Caki2 (cell line): Measurements from ENCODE around the gene TMEM52B. TPM values are rescaled to one million over a fixed set of nuclear protein-coding genes. Genes with fewer than 3 reads are reported as not detected.

Experiments
- DNase-seq: peaks from one replicate; pipeline ENCODE4 v3.0.0-alpha.2; 2015; ENCODE audit warnings: low read depth
- in situ Hi-C: cut with HindIII; loops from 2 replicates; pipeline ENCODE4 v1.10.0; 2016; ENCODE audit warnings: low sequenced_read_pairs, low pct_unique_long_range_greater_than_20kb, mixed read lengths
- total RNA-seq: library from RNA; depleted of rRNA; stranded (reverse); fragments of >200 nt; shearing (Covaris generic); gene quantifications from 2 replicates; pipeline ENCODE4 v1.2.3, GENCODE V29; 2014; ENCODE audit warnings: low replicate concordance; rRNA removed

Gene TMEM52B
- total RNA-seq, 1 experiment from 2014 or later, result not detected

DNA sequence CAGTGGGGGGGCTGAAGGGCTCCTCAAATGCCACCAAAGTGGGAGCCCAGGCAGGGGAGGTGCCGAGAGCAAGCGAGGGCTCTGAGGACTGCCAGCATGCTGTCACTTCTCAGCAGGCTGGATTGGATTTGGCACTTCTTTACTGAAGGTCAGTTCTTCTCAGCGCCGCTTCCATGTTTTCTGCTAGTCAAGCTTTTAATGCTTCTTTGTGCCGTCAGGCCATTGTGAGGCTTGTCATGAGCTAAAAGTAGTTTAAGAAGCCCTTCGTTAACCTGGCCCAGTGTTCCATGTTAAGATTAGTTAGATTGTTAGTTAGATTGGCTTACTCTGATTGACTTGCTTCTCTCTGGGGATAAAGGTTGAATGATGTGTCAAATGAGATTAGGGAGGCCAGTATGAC lies 47.3 kb downstream of the TMEM52B start:
- in situ Hi-C loops, result no loop called here
- DNase-seq, result no peak

GRCh38 chr12:10226731-10227130 lies 47.9 kb downstream of the TMEM52B start:
- in situ Hi-C loops, result no loop called here
- DNase-seq, result no peak

GRCh38 chr12:10227648-10228047 lies 48.8 kb downstream of the TMEM52B start:
- no peak for DNase-seq
- in situ Hi-C loops, result no loop called here

- no peak for DNase-seq
- in situ Hi-C loops, result no loop called here
Observed at GRCh38 chr12:10234562-10234961, 55.7 kb downstream of the TMEM52B start.

DNA sequence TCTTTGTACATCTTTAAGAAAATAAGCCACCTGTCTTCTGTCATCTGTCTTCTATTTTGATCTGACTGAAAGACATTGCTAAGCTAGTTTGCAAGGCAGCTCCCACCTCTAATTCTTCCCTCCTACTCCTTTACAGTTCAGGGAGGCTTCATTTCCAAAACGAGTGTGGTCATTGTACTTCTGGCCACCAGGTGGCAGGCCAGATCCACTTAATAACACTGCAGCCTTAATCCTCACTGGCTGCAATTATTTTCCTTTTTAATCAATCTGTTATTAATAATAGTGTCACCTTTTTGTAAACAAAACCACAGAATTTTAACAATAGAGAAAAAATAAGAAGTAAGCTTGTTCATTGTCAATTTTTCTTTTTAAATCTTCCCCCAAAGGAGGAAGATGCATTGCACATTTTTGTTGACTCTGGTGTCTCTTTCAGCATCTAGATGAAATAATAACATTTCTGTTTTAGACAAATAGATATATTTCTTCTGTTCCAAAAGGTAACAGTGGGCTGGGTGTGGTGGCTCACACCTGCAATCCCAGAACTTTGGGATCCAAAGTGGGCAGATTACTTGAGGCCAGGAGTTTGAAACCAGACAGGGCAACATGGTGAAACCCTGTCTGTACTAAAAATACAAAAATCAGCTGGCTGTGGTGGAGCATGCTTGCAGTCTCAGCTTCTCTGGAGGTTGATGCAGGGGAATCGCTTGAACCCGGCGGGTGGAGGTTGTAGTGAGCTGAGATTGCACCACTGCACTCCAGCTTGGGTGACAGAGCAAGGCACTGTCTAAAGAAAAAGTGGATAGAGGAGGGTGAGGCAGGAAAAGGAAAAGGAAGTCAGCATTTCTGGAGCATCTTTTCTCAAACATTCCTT lies 57.2 kb downstream of the TMEM52B start:
- in situ Hi-C loops, result no loop called here
- peak; percentile 21 for DNase-seq

- in situ Hi-C loops, result no loop called here
- no peak for DNase-seq
Observed at GRCh38 chr12:10236720-10237119, 57.9 kb downstream of the TMEM52B start.

GRCh38 chr12:10238526-10238925 lies 59.7 kb downstream of the TMEM52B start:
- in situ Hi-C loops, result no loop called here

DNA sequence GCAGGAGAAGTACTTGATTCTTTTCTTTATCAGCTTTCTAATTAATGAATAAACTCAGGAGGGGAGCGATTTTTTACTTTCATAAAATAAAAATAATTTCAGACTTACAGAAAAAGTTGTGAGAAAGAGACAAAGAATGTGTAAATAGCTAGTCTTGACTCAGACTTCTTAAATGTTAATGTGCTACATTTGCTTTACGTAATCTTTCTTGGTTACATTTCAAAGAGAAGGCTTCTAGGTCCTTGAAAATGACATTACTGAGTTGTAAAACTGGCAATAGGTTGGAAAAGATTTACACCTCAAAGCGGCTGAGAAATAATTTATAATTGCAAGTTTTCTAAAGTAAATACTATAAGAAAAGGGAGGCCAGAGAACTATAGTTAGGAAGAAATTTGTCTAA lies 62.5 kb downstream of the TMEM52B start:
- no peak for DNase-seq

More at GRCh38 chr12:10238526-10238925, 59.7 kb downstream of the TMEM52B start:
- no peak for DNase-seq

More for the DNA sequence above, 62.5 kb downstream of the TMEM52B start:
- in situ Hi-C loops, result no loop called here

Other genes with a start within 250 kb of the TMEM52B start
- not detected in 2 replicates for gene CLEC2A, start 246.7 kb upstream of the TMEM52B start, total RNA-seq
- not detected in 2 replicates for gene CLEC12A, start 207.6 kb upstream of the TMEM52B start, total RNA-seq
- not detected in 2 replicates for gene CLEC1B, start 179.9 kb upstream of the TMEM52B start, total RNA-seq
- gene CLEC12B, start 168.4 kb upstream of the TMEM52B start, total RNA-seq, result not detected in 2 replicates
- not detected in 2 replicates for gene CLEC9A, start 148.3 kb upstream of the TMEM52B start, total RNA-seq
- gene CLEC1A, start 80.0 kb upstream of the TMEM52B start, total RNA-seq, result not detected in 2 replicates
- gene CLEC7A, start 48.8 kb upstream of the TMEM52B start, total RNA-seq, result not detected in 2 replicates
- gene OLR1, start 6.9 kb upstream of the TMEM52B start, total RNA-seq, result not detected in 2 replicates
- gene GABARAPL1, start 33.8 kb downstream of the TMEM52B start, total RNA-seq, result 83.6 and 160 TPM in 2 replicates
- gene KLRD1, start 128.8 kb downstream of the TMEM52B start, total RNA-seq, result not detected in 2 replicates
- not detected in 2 replicates for gene KLRK1, start 211.0 kb downstream of the TMEM52B start, total RNA-seq
- not detected in 2 replicates for gene KLRC4, start 230.7 kb downstream of the TMEM52B start, total RNA-seq
- not detected in 2 replicates for gene KLRC3, start 241.6 kb downstream of the TMEM52B start, total RNA-seq